Endothelial cell of hepatic sinusoid (primary cell): ENCODE measurements around the gene HNRNPF.
"Not testable (repeated sequence)": the region's sequence is repeated elsewhere in the genome, so short reads cannot be mapped to it uniquely, and the experiment has no call there.

Experiments used
- in situ Hi-C: cut with HindIII; loops from 2 replicates; pipeline ENCODE4 v1.10.0; 2017; ENCODE audit warnings: low sequenced_read_pairs

Gene HNRNPF

GRCh38 chr10:43408710-43409384, at the start of gene HNRNPF:
HNRNPF (minus strand) TSS chr10:43409186; CDS start chr10:43387884, 21,302 bp downstream.
- in situ Hi-C loops: no loop called here

- in situ Hi-C loops: no loop called here
These were observed 49.2 kb upstream of the HNRNPF start for GRCh38 chr10:43458227-43458626.

- in situ Hi-C loops: not testable (repeated sequence)
These were observed 47.6 kb upstream of the HNRNPF start for GRCh38 chr10:43456561-43456960.

GRCh38 chr10:43454025-43454424, 45.0 kb upstream of the HNRNPF start:
- in situ Hi-C loops: not testable (repeated sequence)

GRCh38 chr10:43453266-43453831, 44.4 kb upstream of the HNRNPF start:
- in situ Hi-C loops: no loop called here

GRCh38 chr10:43452356-43452914, 43.4 kb upstream of the HNRNPF start:
- in situ Hi-C loops: no loop called here

- in situ Hi-C loops: no loop called here
These were observed 39.8 kb upstream of the HNRNPF start for GRCh38 chr10:43448742-43449141.

GRCh38 chr10:43446219-43447017, 37.4 kb upstream of the HNRNPF start:
- in situ Hi-C loops: not testable (repeated sequence)

GRCh38 chr10:43444897-43445466, 36.0 kb upstream of the HNRNPF start:
- in situ Hi-C loops: no loop called here

GRCh38 chr10:43444323-43444722, 35.3 kb upstream of the HNRNPF start:
- in situ Hi-C loops: no loop called here

- in situ Hi-C loops: no loop called here
These were observed 31.6 kb upstream of the HNRNPF start for GRCh38 chr10:43440463-43441134.

- in situ Hi-C loops: no loop called here
These were observed 28.3 kb upstream of the HNRNPF start for GRCh38 chr10:43437141-43437870.

- in situ Hi-C loops: no loop called here
These were observed 27.5 kb upstream of the HNRNPF start, which contains the start of gene ZNF487 for GRCh38 chr10:43436291-43437140. ZNF487 (plus strand) TSS chr10:43437111; CDS start chr10:43475814, 38,703 bp downstream.

GRCh38 chr10:43430926-43431663, 22.1 kb upstream of the HNRNPF start:
- in situ Hi-C loops: no loop called here

- in situ Hi-C loops: no loop called here
These were observed 18.3 kb upstream of the HNRNPF start for GRCh38 chr10:43427166-43427825.

GRCh38 chr10:43426476-43426875, 17.5 kb upstream of the HNRNPF start:
- in situ Hi-C loops: not testable (repeated sequence)

GRCh38 chr10:43424416-43424815, 15.4 kb upstream of the HNRNPF start:
- in situ Hi-C loops: no loop called here

- in situ Hi-C loops: not testable (repeated sequence)
These were observed 13.0 kb upstream of the HNRNPF start for GRCh38 chr10:43421944-43422343.
